Endothelial cell of umbilical vein (primary cell): Measurements from ENCODE around the gene LARGE1. TPM values are rescaled to one million over a fixed set of nuclear protein-coding genes. Genes with fewer than 3 reads are reported as not detected.

Experiments used
- BruUV-seq: library from RNA; stranded (reverse); fragments of 400-500 nt; replicated peaks from 2 replicates; lab custom pipeline; 2021; lab: Mats Ljungman, UMichigan
- CTCF ChIA-PET: fragments of 300-600, 350-600 bp; sonication (Branson Sonifier 250); formaldehyde crosslinking; loops from one replicate; lab custom pipeline; 2021; ENCODE audit warnings: antibody characterized with exemption, inconsistent platforms; lab: Charles Lee
- POLR2A ChIA-PET: fragments of 300-600, 350-600 bp; sonication (Branson Sonifier 250); formaldehyde crosslinking; loops from one replicate; lab custom pipeline; 2021; ENCODE audit warnings: antibody characterized with exemption, inconsistent platforms; lab: Charles Lee
- DNase-seq: peaks from one replicate; pipeline ENCODE4 v3.0.0-alpha.2; 2011; ENCODE audit warnings: low read depth, low spot score
- FAIRE-seq: peaks from 2 replicates; lab custom pipeline; 2011; peaks lifted over from hg19 to GRCh38; lab: Jason Lieb, UNC
- H2AFZ ChIP-seq: 2 replicates; pipeline ENCODE4 v1.6.0; 2012; ENCODE audit warnings: low read depth, low read length, control low read depth, inconsistent platforms
- H3K27ac ChIP-seq: 2 replicates; pipeline ENCODE4 v1.5.1; 2011; ENCODE audit warnings: low read depth, mild to moderate bottlenecking, control low read depth, low read length, moderate library complexity; ENCODE audit not compliant: insufficient read depth
- H3K27me3 ChIP-seq, 2 experiments: 2 replicates each; pipeline versions ENCODE4 v1.6.0 to v1.6.1; 2011; ENCODE audit warnings: low read length in 2 of 2, mixed read lengths in 1 of 2; ENCODE audit not compliant: control insufficient read depth in 2 of 2, insufficient read depth in 2 of 2
- H3K36me3 ChIP-seq, 2 experiments: 2 replicates in 1 of 2; 3 replicates in 1 of 2; pipeline ENCODE4 v1.5.1; 2011; ENCODE audit warnings: low read length in 2 of 2, mild to moderate bottlenecking in 1 of 2, moderate library complexity in 1 of 2; ENCODE audit not compliant: control insufficient read depth in 2 of 2, insufficient read depth in 2 of 2; ENCODE audit errors: extremely low read depth in 1 of 2
- H3K4me1 ChIP-seq: 3 replicates; pipeline ENCODE4 v1.5.1; 2011; ENCODE audit warnings: mild to moderate bottlenecking, low read length; ENCODE audit not compliant: control insufficient read depth, insufficient read depth; ENCODE audit errors: extremely low read depth
- H3K4me2 ChIP-seq: 2 replicates; pipeline ENCODE4 v1.6.1; 2011; ENCODE audit warnings: low read length, control low read depth, mixed read lengths; ENCODE audit not compliant: insufficient read depth
- H3K4me3 ChIP-seq, 3 experiments: fragments of 200-600 bp in 1 of 3; sonication (generic), shearing (Covaris generic) in 1 of 3; replicated peaks in 1 of 3; 2 replicates each; pipeline ENCODE4 v1.5.1; 2011 to 2016; ENCODE audit warnings: control low read depth in 3 of 3, low read length in 3 of 3, mild to moderate bottlenecking in 2 of 3, inconsistent platforms in 1 of 3, low read depth in 1 of 3, moderate library complexity in 1 of 3; ENCODE audit not compliant: insufficient read depth in 1 of 3
- H3K79me2 ChIP-seq: 2 replicates; pipeline ENCODE4 v1.6.0; 2012; ENCODE audit warnings: low read length, inconsistent platforms; ENCODE audit not compliant: control insufficient read depth, insufficient read depth
- H3K9ac ChIP-seq: replicated peaks from 2 replicates; pipeline ENCODE3; 2011; ENCODE audit warnings: low read length, control low read depth; ENCODE audit not compliant: insufficient read depth; ENCODE audit errors: extremely low read depth
- H3K9me1 ChIP-seq: replicated peaks from 3 replicates; pipeline ENCODE4 v1.6.0; 2011; ENCODE audit warnings: mild to moderate bottlenecking, low read length; ENCODE audit not compliant: control insufficient read depth, insufficient read depth; ENCODE audit errors: extremely low read depth
- H3K9me3 ChIP-seq: replicated peaks from 2 replicates; pipeline ENCODE4 v1.5.1; 2012; ENCODE audit warnings: low read length, inconsistent platforms; ENCODE audit not compliant: control insufficient read depth, insufficient read depth
- H4K20me1 ChIP-seq: replicated peaks from 2 replicates; pipeline ENCODE3; 2011; ENCODE audit warnings: mild to moderate bottlenecking, low read length; ENCODE audit not compliant: control insufficient read depth, insufficient read depth; ENCODE audit errors: extremely low read depth
- EZH2 ChIP-seq: IDR thresholded peaks from 2 replicates; pipeline ENCODE4 v1.6.1; 2012; ENCODE audit warnings: borderline replicate concordance, low read depth, mild to moderate bottlenecking, moderate library complexity, low read length, inconsistent platforms; ENCODE audit not compliant: severe bottlenecking
- FOS ChIP-seq: IDR thresholded peaks from 2 replicates; pipeline ENCODE4 v1.6.1; 2011; ENCODE audit warnings: mild to moderate bottlenecking, low read length, moderate library complexity, borderline replicate concordance; ENCODE audit not compliant: insufficient read depth
- GATA2 ChIP-seq: IDR thresholded peaks from 2 replicates; pipeline ENCODE4 v1.7.0; 2011; ENCODE audit warnings: low read depth, mild to moderate bottlenecking, moderate library complexity, mixed read lengths, low read length; ENCODE audit not compliant: insufficient read length, insufficient read depth
- JUN ChIP-seq: IDR thresholded peaks from 2 replicates; pipeline ENCODE4 v1.6.1; 2011; ENCODE audit warnings: borderline replicate concordance, low read depth; ENCODE audit not compliant: insufficient read length, insufficient read depth
- MYC ChIP-seq: IDR thresholded peaks from one replicate; pipeline ENCODE4 v1.6.1; 2011; ENCODE audit warnings: mild to moderate bottlenecking, low read depth, low read length
- POLR2A ChIP-seq: IDR thresholded peaks from 2 replicates; pipeline ENCODE4 v1.6.1; 2012; ENCODE audit warnings: low read depth, mild to moderate bottlenecking, control low read depth, low read length
- POLR2AphosphoS5 ChIP-seq: IDR thresholded peaks from 2 replicates; pipeline ENCODE4 v1.6.1; 2012; ENCODE audit warnings: low read depth, mild to moderate bottlenecking, control low read depth, low read length, moderate library complexity; ENCODE audit not compliant: insufficient read depth
- dilution Hi-C: fragments of 300-500 bp; cut with MboI; formaldehyde crosslinking; loops from one replicate; pipeline ENCODE4 v1.15.0; 2019; ENCODE audit warnings: low sequenced_read_pairs; ENCODE audit not compliant: extremely low pct_ligation_motif_present
- intact Hi-C: fragments of 100-400 bp; cut with micrococcal nuclease; formaldehyde crosslinking; loops from one replicate; pipeline ENCODE4 v1.10.0; 2022
- polyA plus RNA-seq, 4 experiments: library from polyadenylated mRNA; depleted of rRNA in 3 of 4; stranded (reverse) in 3 of 4; unstranded in 1 of 4; fragments of >200 nt; gene quantifications; 2 replicates each; pipeline versions ENCODE4 v1.2.1 to v1.2.3, GENCODE V29; 2011 to 2012; ENCODE audit warnings: missing spikeins in 1 of 4
- total RNA-seq: library from RNA; stranded (reverse); gene quantifications from 2 replicates; pipeline ENCODE4 v1.2.3, GENCODE V29; 2021
- TF ChIP-seq, protein P1 (sequence below), 2 donors: IDR thresholded peaks; 1 replicate in 1 of 2; 2 replicates in 1 of 2; pipeline ENCODE4 v1.5.1; 2011; ENCODE audit warnings: low read length in 2 of 2, mild to moderate bottlenecking in 2 of 2, moderate library complexity in 2 of 2, control low read depth in 1 of 2, inconsistent platforms in 1 of 2, low read depth in 1 of 2; ENCODE audit not compliant: insufficient read depth in 1 of 2; ENCODE audit errors: extremely low read depth in 1 of 2
- TF ChIP-seq, protein P2 (sequence below): IDR thresholded peaks from 2 replicates; pipeline ENCODE4 v1.6.1; 2011; ENCODE audit not compliant: insufficient read depth, insufficient read length

Gene LARGE1
- total and polyA plus RNA-seq, 2 donors (not counting 3 experiments of a cell fraction or from before 2014, with no cell fraction given) = 0.95 to 4.4 TPM

DNA sequence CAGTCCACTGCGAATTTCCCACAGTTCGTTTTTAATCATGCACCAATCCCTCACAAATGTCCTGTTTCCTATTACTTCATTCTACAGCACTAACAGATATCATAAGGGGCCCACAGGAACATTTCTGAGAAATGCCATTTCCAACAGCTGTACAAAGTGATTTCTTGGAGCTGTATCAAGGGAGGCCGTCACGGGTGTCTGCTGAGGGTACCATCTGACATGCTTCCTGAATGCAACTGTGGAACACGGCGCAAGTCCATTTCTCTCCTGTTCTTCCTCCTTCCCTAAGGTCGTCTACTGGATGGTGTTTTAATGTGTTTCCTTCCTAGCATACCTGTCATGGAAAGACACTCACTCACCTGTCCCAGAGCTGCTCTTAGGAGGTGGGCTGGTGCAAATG, 320.7 kb downstream of the LARGE1 start:
- Histone ChIP-seq H3K9me1 (no peaks in the 10 kb centered on the region), H4K20me1 (no peaks in the 10 kb centered on the region), H3K27me3 (no peaks in the 10 kb centered on the region), H3K9ac (no peak overlapping the region), H3K4me3 (no peak overlapping the region), H3K36me3 (no peaks in the 10 kb centered on the region), H2AFZ (no peak overlapping the region), H3K4me2 (no peak overlapping the region), H3K9me3 (peaks cover 10% of the 10 kb centered on the region), H3K27ac (no peak overlapping the region), H3K4me1 (no peaks in the 10 kb centered on the region), H3K79me2 (no peaks in the 10 kb centered on the region)
- TF ChIP-seq POLR2A (no peak), GATA2 (no peak), JUN (no peak), MYC (no peak), EZH2 (no peak), FOS (no peak), POLR2AphosphoS5 (no peak)
- TF ChIP-seq, protein P1, sequence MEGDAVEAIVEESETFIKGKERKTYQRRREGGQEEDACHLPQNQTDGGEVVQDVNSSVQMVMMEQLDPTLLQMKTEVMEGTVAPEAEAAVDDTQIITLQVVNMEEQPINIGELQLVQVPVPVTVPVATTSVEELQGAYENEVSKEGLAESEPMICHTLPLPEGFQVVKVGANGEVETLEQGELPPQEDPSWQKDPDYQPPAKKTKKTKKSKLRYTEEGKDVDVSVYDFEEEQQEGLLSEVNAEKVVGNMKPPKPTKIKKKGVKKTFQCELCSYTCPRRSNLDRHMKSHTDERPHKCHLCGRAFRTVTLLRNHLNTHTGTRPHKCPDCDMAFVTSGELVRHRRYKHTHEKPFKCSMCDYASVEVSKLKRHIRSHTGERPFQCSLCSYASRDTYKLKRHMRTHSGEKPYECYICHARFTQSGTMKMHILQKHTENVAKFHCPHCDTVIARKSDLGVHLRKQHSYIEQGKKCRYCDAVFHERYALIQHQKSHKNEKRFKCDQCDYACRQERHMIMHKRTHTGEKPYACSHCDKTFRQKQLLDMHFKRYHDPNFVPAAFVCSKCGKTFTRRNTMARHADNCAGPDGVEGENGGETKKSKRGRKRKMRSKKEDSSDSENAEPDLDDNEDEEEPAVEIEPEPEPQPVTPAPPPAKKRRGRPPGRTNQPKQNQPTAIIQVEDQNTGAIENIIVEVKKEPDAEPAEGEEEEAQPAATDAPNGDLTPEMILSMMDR (IDR thresholded peaks at IDR 0.05; ENCODE audit: extremely low read depth in 1 of 2, insufficient read depth in 1 of 2, low read depth in 1 of 2, low read length in 2 of 2) = no peak
- TF ChIP-seq, protein P2, sequence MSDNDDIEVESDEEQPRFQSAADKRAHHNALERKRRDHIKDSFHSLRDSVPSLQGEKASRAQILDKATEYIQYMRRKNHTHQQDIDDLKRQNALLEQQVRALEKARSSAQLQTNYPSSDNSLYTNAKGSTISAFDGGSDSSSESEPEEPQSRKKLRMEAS = no peak
- CTCF ChIA-PET = no interaction called here
- no TSS peak for BruUV-seq
- intact Hi-C loops (no loop called here), dilution Hi-C loops (no loop called here)
- FAIRE-seq (no peak), DNase-seq (no peak)
- POLR2A ChIA-PET = no interaction called here
